WTC11 (cell line): ENCODE measurements around the gene RAPSN. TPM values are rescaled to one million over a fixed set of nuclear protein-coding genes. Genes with fewer than 3 reads are reported as not detected.
A peak's percentile ranks its signal among the peaks of the same experiment; 100 is the strongest.

ENCODE experiments used
- ATAC-seq: fragments of 200-7000 bp; cut with Tn5 transposase; 2 replicates; pipeline ENCODE4 v1.10.0; 2021; ENCODE audit warnings: mild to moderate bottlenecking, moderate library complexity
- CTCF ChIA-PET: fragments of 300-600 bp; sonication (Branson Sonifier 250); formaldehyde crosslinking; loops from one replicate; lab custom pipeline; 2021; ENCODE audit warnings: antibody characterized with exemption; lab: Charles Lee
- POLR2A ChIA-PET: fragments of 350-600 bp; sonication (Branson Sonifier 250); formaldehyde crosslinking; loops from one replicate; lab custom pipeline; 2021; ENCODE audit warnings: antibody characterized with exemption; lab: Charles Lee
- DNase-seq: peaks from one replicate; pipeline ENCODE4 v3.0.0; 2021; ENCODE audit warnings: low spot score
- H3K27ac Mint-ChIP-seq: 2 replicates; pipeline ENCODE4 v1.8.0; 2021; ENCODE audit warnings: mixed read lengths
- H3K27me3 Mint-ChIP-seq: 2 replicates; pipeline ENCODE4 v1.8.0; 2021; ENCODE audit warnings: low read depth, mild to moderate bottlenecking, moderate library complexity, mixed read lengths
- H3K36me3 Mint-ChIP-seq: 2 replicates; pipeline ENCODE4 v1.8.0; 2021; ENCODE audit warnings: mixed read lengths
- H3K4me1 Mint-ChIP-seq: 2 replicates; pipeline ENCODE4 v1.8.0; 2022; ENCODE audit warnings: mixed read lengths
- H3K4me3 Mint-ChIP-seq: 2 replicates; pipeline ENCODE4 v1.8.0; 2021; ENCODE audit warnings: mild to moderate bottlenecking, moderate library complexity, mixed read lengths
- H3K9me3 Mint-ChIP-seq: 2 replicates; pipeline ENCODE4 v1.8.0; 2021; ENCODE audit warnings: mixed read lengths
- JUN ChIP-seq: sonication (generic); formaldehyde crosslinking; IDR thresholded peaks from 2 replicates; pipeline ENCODE4 v1.8.0; 2023; ENCODE audit warnings: mild to moderate bottlenecking, missing genetic modification reagents
- TEAD1 ChIP-seq: sonication (generic); formaldehyde crosslinking; IDR thresholded peaks from 2 replicates; pipeline ENCODE4 v1.8.0; 2022; ENCODE audit warnings: mild to moderate bottlenecking, missing genetic modification reagents
- ZNF121 ChIP-seq: sonication (generic); formaldehyde crosslinking; IDR thresholded peaks from 2 replicates; pipeline ENCODE4 v1.8.0; 2023; ENCODE audit warnings: missing genetic modification reagents
- total RNA-seq: library from RNA; stranded (reverse); gene quantifications from 3 replicates; pipeline ENCODE4 v1.2.3, GENCODE V29; 2021
- TF ChIP-seq, protein P1 (sequence below): fragments of 200-600 bp; IDR thresholded peaks from 2 replicates; pipeline ENCODE4 v1.8.0; 2022; ENCODE audit warnings: antibody characterized with exemption
- TF ChIP-seq, protein P2 (sequence below): sonication (generic); formaldehyde crosslinking; IDR thresholded peaks from 2 replicates; pipeline ENCODE4 v1.8.1; 2022; ENCODE audit warnings: mild to moderate bottlenecking, moderate library complexity, missing genetic modification reagents
- TF ChIP-seq, protein P3 (sequence below): sonication (generic); formaldehyde crosslinking; IDR thresholded peaks from 2 replicates; pipeline ENCODE4 v1.8.1; 2022; ENCODE audit warnings: low read depth, missing genetic modification reagents, borderline replicate concordance

The RAPSN gene
- total RNA-seq, 1 experiment from 2014 or later: 0.66 TPM

DNA sequence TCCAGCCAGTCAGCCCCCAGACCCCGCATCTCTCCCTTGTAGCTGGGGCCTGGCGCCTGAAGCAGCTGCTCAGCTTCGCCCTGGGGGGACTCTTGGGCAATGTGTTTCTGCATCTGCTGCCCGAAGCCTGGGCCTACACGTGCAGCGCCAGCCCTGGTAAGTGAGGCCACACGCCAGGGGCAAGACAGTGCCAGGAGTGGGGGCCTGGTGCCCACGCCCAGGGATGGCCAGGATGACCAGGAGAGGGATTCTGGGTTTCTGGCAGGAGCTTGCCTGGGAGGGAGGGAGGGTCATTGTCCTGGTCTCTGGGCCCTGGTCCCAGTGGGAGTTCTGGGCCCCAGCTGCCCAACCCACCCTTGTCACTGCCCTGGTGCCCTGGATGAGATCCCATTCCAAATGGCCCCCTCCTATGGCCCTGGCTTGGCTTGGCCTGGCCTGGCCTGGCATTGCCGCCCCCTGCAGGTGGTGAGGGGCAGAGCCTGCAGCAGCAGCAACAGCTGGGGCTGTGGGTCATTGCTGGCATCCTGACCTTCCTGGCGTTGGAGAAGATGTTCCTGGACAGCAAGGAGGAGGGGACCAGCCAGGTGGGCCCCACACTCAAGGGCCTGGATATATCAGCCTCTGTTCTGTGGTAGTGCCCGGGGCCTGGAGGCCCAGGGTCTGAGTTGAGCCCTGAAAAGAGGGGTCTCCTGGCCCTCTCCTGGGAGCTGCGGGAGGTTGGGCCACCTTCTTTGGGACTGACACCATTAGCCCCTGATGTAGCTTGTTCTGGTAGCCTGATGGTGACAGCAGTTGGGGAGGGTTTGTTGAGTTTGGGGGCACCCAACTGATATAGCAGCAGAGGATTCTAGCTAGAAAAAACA lies 36.8 kb downstream of the RAPSN start:
- ATAC-seq (peak; percentile 35), DNase-seq (peak; percentile 86)
- Mint-ChIP-seq H3K4me1 (peaks cover 10% of the 10 kb centered on the region), H3K27me3 (no peaks in the 10 kb centered on the region), H3K9me3 (no peaks in the 10 kb centered on the region)
- TF ChIP-seq, protein P1, sequence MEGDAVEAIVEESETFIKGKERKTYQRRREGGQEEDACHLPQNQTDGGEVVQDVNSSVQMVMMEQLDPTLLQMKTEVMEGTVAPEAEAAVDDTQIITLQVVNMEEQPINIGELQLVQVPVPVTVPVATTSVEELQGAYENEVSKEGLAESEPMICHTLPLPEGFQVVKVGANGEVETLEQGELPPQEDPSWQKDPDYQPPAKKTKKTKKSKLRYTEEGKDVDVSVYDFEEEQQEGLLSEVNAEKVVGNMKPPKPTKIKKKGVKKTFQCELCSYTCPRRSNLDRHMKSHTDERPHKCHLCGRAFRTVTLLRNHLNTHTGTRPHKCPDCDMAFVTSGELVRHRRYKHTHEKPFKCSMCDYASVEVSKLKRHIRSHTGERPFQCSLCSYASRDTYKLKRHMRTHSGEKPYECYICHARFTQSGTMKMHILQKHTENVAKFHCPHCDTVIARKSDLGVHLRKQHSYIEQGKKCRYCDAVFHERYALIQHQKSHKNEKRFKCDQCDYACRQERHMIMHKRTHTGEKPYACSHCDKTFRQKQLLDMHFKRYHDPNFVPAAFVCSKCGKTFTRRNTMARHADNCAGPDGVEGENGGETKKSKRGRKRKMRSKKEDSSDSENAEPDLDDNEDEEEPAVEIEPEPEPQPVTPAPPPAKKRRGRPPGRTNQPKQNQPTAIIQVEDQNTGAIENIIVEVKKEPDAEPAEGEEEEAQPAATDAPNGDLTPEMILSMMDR: peak; percentile 83
- TF ChIP-seq, protein P2, sequence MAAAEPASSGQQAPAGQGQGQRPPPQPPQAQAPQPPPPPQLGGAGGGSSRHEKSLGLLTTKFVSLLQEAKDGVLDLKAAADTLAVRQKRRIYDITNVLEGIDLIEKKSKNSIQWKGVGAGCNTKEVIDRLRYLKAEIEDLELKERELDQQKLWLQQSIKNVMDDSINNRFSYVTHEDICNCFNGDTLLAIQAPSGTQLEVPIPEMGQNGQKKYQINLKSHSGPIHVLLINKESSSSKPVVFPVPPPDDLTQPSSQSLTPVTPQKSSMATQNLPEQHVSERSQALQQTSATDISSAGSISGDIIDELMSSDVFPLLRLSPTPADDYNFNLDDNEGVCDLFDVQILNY (CRISPR knock-in tag): no peak
- TF ChIP-seq, all 79 proteins: peak for 1
- Mint-ChIP-seq H3K27ac (no peak overlapping the region), H3K36me3 (peaks cover 9% of the 10 kb centered on the region; the same call in 1 of the 2 replicates), H3K4me3 (no peak overlapping the region)
- ChIA-PET POLR2A (interaction anchor here (0.6 to 1.1 kb wide), 2 partner anchors 15 to 40 kb away, joined by 5 read pairs; no protein-coding TSS in a partner anchor), CTCF (interaction anchor here (0.5 to 3.0 kb wide), 33 partner anchors 9 to 388 kb away, joined by 3 to 26 read pairs (median 6); partner anchors contain the start of genes ACP2, C1QTNF4, NR1H3 and PSMC3)

DNA sequence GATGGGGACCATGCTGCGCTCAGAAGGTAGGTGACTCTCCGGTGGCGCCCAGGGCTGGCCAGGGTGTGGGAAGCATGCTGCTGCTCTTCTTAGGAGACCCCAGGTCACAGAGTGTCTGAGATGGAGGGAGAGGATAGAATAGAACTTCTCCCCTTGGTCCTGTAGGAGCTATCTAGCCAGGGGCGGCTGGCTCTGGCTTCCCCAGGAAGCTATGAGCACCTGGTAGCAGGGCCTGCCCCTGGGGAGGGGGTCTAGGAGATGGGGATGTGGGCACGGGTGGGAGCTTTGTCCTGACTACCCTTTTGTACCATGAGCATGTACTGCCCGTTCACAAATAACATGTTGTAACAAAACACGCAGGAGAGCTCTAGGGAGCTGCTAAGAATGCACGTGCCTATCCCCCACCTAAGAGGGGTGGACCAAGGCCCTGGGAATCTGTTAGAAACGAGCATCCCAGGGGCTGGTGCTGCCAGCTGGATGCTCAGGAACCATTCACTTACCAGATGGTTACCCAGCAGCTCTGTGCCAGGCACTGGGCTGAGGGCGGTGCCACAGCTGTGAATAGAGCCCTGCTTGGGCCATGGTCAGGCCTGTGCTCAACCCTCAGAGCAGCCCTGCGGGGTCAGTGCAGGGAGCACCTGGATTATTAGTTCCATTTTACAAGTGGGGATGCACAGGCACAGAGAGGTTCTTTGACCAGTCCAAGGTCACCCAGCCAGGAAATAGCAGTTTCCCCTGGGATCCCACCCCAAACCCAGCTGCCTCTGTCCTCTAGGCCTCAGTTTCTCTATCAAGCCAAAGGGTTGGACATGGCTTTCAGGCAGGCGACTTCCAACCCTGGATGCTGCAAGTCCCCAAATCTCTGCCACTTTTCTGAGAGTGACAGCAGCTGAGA lies 38.3 kb downstream of the RAPSN start:
- peaks cover 9% of the 10 kb centered on the region; the same call in 1 of the 2 replicates for H3K36me3 Mint-ChIP-seq
- H3K4me3 Mint-ChIP-seq: no peak overlapping the region
- no peak for DNase-seq
- TF ChIP-seq TEAD1 (CRISPR knock-in tag): no peak
- TF ChIP-seq JUN: no peak
- no peak for TF ChIP-seq ZNF121 (CRISPR knock-in tag)
- TF ChIP-seq, all 79 proteins: peak for 0
- POLR2A ChIA-PET: no interaction called here
- Mint-ChIP-seq H3K4me1 (peaks cover 15% of the 10 kb centered on the region), H3K27ac (no peak overlapping the region), H3K27me3 (no peaks in the 10 kb centered on the region), H3K9me3 (no peaks in the 10 kb centered on the region)
- ATAC-seq: no peak
- CTCF ChIA-PET: interaction anchor here (0.5 to 3.0 kb wide), 13 partner anchors 8 to 153 kb away, joined by 3 to 26 read pairs (median 9); partner anchors contain the start of genes NR1H3 and PSMC3

DNA sequence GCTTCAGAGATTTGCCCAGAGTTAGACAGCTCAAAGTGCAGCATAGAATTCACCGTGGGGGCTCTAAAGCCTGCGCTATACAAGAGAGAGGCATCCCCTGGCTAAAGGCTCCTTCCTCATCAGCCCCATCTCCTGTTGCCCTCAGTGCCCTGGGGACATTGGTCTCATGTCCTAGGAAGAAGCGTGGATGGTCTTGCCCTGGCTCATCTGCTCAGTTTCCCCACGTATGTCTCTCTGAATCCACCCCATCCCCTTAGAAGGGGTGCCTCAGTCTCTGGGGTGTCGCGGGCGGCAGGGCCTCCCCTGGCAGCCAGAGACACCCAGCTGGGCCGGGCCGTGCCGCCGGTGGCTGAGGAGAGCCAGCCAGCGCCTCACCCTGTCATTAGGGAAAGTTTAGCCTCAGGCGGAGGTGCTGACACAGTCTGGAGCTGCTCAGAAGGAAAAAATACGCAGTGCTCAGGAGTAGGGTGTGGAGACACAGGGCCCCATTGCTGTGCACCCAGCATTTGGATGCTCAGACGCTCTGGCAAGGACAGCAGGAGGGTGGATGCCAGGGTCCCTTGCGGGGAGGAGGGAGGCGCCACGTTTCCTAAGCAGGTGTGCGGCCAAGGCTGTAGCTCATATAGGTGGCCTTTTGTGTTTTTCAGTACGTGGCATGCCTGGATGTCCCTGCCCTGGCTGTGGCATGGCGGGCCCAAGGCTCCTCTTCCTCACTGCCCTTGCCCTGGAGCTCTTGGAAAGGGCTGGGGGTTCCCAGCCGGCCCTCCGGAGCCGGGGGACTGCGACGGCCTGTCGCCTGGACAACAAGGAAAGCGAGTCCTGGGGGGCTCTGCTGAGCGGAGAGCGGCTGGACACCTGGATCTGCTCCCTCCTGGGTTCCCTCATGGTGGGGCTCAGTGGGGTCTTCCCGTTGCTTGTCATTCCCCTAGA lies 39.2 kb downstream of the RAPSN start:
- H3K27ac Mint-ChIP-seq: no peak overlapping the region
- ATAC-seq (no peak), DNase-seq (no peak)
- TF ChIP-seq, protein P3, sequence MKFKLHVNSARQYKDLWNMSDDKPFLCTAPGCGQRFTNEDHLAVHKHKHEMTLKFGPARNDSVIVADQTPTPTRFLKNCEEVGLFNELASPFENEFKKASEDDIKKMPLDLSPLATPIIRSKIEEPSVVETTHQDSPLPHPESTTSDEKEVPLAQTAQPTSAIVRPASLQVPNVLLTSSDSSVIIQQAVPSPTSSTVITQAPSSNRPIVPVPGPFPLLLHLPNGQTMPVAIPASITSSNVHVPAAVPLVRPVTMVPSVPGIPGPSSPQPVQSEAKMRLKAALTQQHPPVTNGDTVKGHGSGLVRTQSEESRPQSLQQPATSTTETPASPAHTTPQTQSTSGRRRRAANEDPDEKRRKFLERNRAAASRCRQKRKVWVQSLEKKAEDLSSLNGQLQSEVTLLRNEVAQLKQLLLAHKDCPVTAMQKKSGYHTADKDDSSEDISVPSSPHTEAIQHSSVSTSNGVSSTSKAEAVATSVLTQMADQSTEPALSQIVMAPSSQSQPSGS (CRISPR knock-in tag): no peak
- peaks cover 9% of the 10 kb centered on the region; the same call in 1 of the 2 replicates for H3K36me3 Mint-ChIP-seq
- CTCF ChIA-PET: interaction anchor here (1.0 to 3.0 kb wide), 3 partner anchors 35 to 45 kb away, joined by 4 to 33 read pairs (median 26); no protein-coding TSS in a partner anchor
- no peaks in the 10 kb centered on the region for H3K27me3 Mint-ChIP-seq
- H3K4me3 Mint-ChIP-seq: peak overlapping the region; percentile 92
- H3K9me3 Mint-ChIP-seq: no peaks in the 10 kb centered on the region
- H3K4me1 Mint-ChIP-seq: peaks cover 15% of the 10 kb centered on the region
- POLR2A ChIA-PET: no interaction called here
